K562 (cell line): ENCODE data around the gene RAI1. TPM values are rescaled to one million over a fixed set of nuclear protein-coding genes. Genes with fewer than 3 reads are reported as not detected.

ENCODE experiments used
- ETV1 ChIP-seq: fragments of 450-650 bp; conservative IDR thresholded peaks from 2 replicates; pipeline ENCODE4 v1.6.1; 2016; ENCODE audit warnings: missing genetic modification characterization, control low read depth, low read depth, missing compliant biosample characterization
- polyA plus RNA-seq, 8 experiments: library from polyadenylated mRNA; depleted of rRNA in 4 of 8; stranded (reverse) in 5 of 8; unstranded in 3 of 8; fragments of >200 nt; fragmentation: Nextera tagmentation in 2 of 8; fragmentation: Illumina TruSeq in 1 of 8; extraction: Ambion mirVana in 2 of 8; extraction: Trizol in 1 of 8; gene quantifications; 2 replicates each; pipeline versions ENCODE4 v1.2.1 to v1.2.3, GENCODE V29; 2011 to 2014; ENCODE audit warnings: inconsistent platforms in 1 of 8, missing spikeins in 1 of 8
- total RNA-seq, 7 experiments: library from RNA; depleted of rRNA in 6 of 7; stranded (reverse); fragments of >200 nt in 6 of 7; fragmentation: Illumina TruSeq in 2 of 7; extraction: Trizol in 2 of 7; gene quantifications; 2 replicates each; pipeline versions ENCODE4 v1.2.1 to v1.2.3, GENCODE V29; 2011 to 2021; ENCODE audit warnings: low replicate concordance in 1 of 7
- TF ChIP-seq, protein P1 (sequence below): fragments of 200-600 bp; sonication (generic); IDR thresholded peaks from one replicate; pipeline ENCODE4 v1.6.1; 2012; ENCODE audit warnings: mild to moderate bottlenecking, low read depth, low read length, inconsistent platforms

The RAI1 gene
- total and polyA plus RNA-seq, 9 of the 15 experiments (the other 6 are each of a cell fraction or from before 2014, with no cell fraction given), result 0.68 to 19.9 (median 5.5) TPM

DNA sequence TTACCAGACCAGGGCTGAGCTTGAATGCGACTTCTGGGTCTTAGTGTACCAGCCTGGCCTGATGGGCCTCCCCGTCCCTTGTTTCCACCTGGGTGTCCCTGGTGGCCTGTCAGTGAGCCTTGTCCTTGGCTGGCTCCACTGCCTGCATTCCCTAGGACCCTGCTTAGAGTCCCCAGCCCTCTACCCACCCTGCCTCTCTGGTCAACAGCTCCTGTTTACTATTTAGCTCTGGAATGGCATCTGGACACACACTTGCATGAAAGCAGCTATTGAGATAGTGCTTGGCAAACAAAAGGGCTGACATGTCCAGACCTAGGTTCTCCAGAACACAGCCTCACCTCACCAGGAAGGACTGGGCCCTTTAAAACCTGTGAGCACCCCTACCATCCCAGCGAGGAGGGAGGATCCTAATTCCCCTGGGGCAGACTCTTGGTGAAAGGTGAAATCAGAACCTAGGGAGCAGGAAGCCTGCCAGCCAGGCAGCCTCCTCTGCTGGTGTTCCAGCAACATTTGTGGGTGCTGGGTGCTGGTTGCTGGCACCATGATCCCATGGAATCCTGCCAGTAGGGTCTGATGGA is 38.8 kb downstream of the RAI1 start (continued):
- TF ChIP-seq, protein P1, sequence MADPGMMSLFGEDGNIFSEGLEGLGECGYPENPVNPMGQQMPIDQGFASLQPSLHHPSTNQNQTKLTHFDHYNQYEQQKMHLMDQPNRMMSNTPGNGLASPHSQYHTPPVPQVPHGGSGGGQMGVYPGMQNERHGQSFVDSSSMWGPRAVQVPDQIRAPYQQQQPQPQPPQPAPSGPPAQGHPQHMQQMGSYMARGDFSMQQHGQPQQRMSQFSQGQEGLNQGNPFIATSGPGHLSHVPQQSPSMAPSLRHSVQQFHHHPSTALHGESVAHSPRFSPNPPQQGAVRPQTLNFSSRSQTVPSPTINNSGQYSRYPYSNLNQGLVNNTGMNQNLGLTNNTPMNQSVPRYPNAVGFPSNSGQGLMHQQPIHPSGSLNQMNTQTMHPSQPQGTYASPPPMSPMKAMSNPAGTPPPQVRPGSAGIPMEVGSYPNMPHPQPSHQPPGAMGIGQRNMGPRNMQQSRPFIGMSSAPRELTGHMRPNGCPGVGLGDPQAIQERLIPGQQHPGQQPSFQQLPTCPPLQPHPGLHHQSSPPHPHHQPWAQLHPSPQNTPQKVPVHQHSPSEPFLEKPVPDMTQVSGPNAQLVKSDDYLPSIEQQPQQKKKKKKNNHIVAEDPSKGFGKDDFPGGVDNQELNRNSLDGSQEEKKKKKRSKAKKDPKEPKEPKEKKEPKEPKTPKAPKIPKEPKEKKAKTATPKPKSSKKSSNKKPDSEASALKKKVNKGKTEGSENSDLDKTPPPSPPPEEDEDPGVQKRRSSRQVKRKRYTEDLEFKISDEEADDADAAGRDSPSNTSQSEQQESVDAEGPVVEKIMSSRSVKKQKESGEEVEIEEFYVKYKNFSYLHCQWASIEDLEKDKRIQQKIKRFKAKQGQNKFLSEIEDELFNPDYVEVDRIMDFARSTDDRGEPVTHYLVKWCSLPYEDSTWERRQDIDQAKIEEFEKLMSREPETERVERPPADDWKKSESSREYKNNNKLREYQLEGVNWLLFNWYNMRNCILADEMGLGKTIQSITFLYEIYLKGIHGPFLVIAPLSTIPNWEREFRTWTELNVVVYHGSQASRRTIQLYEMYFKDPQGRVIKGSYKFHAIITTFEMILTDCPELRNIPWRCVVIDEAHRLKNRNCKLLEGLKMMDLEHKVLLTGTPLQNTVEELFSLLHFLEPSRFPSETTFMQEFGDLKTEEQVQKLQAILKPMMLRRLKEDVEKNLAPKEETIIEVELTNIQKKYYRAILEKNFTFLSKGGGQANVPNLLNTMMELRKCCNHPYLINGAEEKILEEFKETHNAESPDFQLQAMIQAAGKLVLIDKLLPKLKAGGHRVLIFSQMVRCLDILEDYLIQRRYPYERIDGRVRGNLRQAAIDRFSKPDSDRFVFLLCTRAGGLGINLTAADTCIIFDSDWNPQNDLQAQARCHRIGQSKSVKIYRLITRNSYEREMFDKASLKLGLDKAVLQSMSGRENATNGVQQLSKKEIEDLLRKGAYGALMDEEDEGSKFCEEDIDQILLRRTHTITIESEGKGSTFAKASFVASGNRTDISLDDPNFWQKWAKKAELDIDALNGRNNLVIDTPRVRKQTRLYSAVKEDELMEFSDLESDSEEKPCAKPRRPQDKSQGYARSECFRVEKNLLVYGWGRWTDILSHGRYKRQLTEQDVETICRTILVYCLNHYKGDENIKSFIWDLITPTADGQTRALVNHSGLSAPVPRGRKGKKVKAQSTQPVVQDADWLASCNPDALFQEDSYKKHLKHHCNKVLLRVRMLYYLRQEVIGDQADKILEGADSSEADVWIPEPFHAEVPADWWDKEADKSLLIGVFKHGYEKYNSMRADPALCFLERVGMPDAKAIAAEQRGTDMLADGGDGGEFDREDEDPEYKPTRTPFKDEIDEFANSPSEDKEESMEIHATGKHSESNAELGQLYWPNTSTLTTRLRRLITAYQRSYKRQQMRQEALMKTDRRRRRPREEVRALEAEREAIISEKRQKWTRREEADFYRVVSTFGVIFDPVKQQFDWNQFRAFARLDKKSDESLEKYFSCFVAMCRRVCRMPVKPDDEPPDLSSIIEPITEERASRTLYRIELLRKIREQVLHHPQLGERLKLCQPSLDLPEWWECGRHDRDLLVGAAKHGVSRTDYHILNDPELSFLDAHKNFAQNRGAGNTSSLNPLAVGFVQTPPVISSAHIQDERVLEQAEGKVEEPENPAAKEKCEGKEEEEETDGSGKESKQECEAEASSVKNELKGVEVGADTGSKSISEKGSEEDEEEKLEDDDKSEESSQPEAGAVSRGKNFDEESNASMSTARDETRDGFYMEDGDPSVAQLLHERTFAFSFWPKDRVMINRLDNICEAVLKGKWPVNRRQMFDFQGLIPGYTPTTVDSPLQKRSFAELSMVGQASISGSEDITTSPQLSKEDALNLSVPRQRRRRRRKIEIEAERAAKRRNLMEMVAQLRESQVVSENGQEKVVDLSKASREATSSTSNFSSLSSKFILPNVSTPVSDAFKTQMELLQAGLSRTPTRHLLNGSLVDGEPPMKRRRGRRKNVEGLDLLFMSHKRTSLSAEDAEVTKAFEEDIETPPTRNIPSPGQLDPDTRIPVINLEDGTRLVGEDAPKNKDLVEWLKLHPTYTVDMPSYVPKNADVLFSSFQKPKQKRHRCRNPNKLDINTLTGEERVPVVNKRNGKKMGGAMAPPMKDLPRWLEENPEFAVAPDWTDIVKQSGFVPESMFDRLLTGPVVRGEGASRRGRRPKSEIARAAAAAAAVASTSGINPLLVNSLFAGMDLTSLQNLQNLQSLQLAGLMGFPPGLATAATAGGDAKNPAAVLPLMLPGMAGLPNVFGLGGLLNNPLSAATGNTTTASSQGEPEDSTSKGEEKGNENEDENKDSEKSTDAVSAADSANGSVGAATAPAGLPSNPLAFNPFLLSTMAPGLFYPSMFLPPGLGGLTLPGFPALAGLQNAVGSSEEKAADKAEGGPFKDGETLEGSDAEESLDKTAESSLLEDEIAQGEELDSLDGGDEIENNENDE, result no peak
- no peak for TF ChIP-seq ETV1
- TF ChIP-seq, all 486 proteins: peak for 0
